HG02981 (cell line): ENCODE measurements around the gene LCN12.
"Not testable (repeated sequence)": the region's sequence is repeated elsewhere in the genome, so short reads cannot be mapped to it uniquely, and the experiment has no call there.

ENCODE experiments used
- ATAC-seq: cut with Tn5 transposase; IDR thresholded peaks from one replicate; pipeline ENCODE4 v1.9.1; 2021; ENCODE audit warnings: mild to moderate bottlenecking, moderate library complexity; ENCODE audit not compliant: unreplicated experiment

The LCN12 gene

DNA sequence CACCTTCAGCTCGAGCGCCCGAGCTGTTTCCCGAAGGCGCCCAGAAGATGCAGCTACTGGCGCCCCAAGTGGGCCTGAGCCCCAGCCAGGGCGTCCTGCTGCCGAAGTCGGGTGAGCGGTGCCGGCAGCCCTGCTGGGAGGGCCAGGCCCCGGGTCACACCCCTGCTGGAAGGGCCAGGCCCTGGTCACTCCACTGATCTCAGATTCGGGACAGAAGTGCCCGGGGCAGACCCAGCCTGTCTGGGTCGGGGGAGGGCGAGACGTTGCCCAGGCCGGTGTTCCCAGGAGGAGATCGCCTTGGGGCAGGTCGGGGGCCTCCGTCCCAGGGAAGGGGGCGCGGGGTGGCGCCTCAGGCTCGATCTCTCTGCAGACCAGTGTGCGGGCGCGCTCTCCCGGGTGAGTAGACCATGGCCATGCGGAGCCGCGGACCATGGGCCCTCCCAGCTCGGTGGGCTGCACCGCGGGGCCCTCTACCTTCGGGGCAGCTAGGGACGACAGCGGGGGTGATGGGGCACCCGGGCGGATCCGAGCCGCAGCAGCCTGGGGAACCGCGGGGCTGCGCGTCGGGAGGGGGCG is 33.0 kb downstream of the LCN12 start:
- ATAC-seq, result no peak

DNA sequence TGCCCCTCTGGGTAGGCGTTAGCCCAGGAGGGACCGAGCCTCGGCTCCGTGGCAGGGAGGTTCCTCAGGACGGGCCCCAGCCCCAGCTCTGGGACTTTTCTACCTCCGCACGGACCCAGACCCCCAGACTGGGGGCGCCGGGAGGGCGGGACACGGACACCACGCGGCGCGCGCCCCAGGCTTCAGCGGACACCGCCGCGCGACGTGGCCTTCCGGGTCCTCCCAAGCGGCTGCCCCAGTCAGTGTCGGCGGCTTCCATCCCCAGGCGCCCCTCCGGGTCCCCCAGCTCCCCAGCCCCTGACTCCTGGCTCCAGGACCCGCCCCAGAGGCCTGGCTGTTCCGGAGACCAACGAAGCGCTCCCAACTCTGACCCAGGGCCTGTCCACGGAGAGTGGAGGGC is 33.8 kb downstream of the LCN12 start:
- ATAC-seq, result no peak

DNA sequence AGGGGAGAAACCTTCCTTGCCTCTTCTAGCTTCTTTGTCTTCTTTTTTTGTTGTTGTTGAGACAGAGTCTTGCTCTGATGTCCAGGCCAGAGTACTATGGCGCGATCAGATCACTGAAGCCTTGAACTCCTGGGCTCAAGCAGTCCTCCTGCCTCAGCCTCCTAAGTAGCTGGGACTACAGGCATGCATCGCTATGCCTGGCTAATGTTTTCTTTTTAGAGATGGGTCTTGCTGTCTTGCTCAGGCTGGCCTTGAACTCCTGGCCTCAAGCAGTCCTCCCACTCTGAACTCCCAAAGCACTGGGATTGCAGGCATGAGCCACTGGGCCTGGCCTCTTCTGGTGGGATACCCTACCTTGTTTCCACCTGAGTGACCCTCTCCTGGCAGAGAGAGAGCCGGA is 36.8 kb downstream of the LCN12 start:
- ATAC-seq, result no peak

DNA sequence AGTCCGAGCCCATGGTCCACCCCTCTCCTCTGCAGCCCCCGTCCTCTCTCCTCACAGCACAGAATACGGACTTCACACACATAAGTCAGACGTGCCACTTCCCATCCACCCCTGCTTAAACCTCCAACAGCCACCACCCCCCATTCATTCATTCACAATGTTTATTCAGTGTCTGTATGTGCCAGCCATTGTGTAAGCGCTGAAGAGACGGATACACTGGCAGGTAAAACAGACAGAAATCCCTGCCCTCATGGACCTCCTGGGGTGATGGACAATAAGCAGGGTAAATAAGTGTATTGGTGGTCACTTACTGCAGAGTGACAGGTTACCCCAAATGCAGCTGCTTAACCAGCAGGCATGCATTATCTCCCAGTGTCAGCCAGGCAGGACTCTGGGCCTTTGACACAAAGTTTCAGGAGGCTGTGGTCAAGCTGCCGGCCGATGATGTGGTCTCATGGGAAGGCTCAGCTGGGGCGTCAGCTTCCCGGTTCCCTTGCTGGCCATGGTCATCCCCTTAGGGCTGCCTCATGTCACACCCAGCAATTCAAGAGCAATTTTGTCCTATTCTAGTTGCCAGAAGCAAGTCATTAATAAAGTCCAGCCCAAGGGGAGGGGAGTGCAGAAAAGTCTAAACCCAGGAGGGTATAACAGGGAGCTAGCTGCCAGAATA is 38.3 kb downstream of the LCN12 start:
- ATAC-seq, result no peak

DNA sequence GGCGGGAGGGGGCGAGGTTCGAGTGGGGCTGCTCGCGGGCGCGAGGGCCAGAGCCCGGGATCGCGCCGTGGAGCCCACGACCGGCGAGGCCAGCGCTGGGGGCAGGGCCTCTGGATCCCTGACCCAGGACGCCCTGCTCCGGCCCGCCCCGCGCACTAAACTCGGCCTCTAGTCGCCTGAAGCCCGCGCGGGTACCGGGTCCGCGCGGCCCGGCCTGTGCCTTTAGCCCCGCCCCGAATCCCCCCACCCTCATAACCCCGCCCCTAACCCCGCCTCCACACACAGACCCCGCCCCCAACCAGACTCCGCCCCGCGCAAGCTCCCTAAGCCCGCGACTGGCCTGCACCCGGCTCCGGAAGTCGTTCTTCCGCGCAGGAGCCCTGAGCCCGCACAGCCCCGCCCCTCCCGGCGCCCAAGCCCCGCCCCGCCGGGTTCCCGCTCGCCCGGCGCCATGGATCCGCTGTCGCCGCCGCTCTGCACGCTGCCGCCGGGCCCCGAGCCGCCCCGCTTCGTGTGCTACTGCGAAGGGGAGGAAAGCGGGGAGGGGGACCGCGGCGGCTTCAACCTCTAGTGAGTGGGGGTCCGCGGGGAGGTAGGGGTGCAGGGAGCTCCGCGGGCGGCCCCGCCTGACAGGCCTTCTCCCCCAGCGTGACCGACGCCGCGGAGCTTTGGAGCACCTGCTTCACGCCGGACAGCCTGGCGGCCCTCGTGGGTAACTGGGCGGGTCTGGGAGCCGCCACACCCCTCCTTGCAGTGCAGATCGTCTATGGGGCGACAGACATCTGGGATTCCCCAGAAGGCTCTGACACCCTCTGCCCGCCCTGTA is 40.1 kb downstream of the LCN12 start, which contains the start of gene PAXX:
PAXX (plus strand) TSS at position 430 of the 826 bp plus-strand sequence; CDS start at position 452, 22 bp downstream.
- peak; percentile 78 for ATAC-seq

DNA sequence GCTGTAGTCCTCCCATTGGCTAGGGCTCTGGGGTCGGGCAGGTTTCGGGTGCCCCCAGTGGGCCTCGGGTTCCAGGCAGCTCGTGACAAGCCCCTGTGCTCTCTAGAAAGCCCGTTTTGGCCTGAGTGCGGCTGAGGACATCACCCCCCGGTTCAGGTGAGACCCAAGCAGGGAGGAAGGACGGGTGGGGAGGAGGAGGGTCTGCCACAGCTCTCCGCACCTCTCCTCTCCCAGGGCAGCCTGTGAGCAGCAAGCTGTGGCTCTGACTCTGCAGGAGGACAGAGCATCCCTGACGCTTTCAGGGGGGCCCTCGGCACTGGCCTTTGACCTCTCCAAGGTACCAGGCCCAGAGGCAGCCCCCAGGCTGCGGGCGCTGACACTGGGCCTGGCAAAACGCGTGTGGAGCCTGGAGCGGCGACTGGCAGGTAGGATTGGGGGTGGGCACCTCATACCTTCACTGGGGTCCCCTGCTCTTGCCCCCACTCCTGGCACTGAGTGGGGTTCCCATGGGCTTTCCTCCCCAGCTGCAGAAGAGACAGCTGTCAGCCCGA is 40.8 kb downstream of the LCN12 start:
- no peak for ATAC-seq

DNA sequence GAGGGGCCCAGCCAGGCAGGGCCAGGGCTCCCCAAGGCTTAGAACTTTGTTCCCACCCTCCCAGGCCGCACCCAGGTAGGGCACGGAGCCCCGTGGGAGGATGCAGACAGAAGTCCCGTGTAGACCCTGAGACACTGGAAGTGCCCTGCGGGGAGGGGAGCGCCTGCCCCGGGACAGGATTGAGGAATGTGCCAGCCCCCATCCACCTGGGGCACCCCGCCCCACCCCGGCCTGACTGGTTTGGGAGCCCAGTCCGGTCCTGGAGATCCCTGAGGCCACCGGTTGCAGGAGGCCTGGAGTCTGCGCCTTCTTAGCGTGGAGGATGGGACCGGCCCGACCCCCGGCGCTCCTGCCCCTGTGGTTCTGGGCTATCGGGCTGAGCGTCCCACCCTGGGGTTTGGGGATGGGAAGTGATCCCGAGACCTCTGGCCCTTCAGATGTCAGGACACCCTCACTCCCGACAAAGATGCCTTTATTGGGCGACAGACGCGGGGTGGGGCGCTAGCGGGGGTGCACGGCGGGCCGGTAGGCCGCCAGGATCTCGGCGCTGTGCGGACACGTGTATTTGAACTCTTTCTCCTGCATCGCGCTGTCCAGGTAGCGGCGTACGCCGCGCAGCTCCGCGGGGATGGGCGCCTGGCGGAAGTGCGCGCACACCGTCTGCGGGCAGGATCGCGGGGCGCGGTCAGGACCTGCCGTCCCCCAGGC is 42.3 kb downstream of the LCN12 start:
- no peak for ATAC-seq

DNA sequence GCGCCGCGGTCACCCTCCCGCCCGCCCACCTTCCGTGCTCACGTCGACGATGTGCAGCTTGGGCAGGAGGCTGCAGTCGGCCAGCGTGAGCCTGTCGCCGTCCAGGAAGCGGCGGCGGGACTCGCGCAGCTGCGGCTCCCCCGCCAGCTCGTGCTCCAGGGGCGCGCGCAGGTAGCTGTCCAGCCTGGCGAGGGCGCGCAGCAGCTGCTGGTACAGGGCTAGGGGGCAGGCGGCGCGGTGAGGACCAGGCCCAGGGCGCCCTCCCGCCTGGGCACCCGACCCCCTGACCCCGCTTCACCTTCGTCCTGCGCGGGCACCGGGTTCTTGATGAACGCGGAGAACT is 42.8 kb downstream of the LCN12 start:
- ATAC-seq, result no peak

DNA sequence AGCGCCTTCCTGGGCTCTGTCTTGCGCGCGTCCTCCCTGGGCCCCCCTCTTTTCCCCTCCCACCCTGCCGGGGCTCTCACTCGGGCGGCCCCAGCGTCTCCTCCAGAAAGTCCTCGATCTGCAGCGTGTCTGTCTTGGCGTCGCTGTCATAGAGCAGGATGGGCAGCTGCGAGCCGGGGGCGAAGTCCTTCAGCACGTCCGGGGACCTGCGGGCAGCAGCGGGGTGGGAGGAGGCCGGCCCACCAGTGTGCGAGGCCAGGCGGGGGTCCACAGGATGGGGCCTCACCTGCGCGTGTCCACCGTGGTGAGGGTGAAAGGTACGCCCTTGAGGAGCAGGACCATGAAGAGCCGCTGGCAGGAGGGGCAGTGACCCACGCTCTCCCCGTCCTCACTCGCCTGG is 43.3 kb downstream of the LCN12 start:
- ATAC-seq, result no peak

DNA sequence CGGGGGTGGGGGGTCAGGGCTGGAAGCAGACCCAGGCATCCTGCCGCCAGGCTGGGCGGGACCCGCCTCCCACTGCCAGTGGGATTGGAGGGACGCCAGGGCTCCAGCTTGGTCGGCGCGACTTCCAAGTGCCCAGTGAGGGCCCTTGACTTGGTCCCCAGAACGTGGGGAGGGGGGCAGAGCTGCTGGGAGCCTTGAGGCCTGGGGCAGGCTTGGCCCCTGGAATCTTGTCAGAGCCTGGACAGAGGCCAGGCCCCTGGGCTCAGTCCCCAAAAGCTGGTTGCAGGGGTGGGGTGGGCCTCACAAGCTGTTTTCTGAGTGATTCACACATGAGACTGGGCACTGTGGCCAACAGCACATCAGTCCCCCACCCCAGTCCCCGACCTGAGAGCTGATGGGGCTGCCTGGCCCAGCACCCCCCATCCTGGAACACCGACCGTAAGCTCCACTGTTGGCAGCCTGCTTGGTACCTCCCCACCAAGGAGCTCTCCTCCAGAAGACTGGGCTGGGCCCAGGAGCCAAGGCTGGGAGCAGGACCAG is 43.8 kb downstream of the LCN12 start:
- ATAC-seq, result no peak

DNA sequence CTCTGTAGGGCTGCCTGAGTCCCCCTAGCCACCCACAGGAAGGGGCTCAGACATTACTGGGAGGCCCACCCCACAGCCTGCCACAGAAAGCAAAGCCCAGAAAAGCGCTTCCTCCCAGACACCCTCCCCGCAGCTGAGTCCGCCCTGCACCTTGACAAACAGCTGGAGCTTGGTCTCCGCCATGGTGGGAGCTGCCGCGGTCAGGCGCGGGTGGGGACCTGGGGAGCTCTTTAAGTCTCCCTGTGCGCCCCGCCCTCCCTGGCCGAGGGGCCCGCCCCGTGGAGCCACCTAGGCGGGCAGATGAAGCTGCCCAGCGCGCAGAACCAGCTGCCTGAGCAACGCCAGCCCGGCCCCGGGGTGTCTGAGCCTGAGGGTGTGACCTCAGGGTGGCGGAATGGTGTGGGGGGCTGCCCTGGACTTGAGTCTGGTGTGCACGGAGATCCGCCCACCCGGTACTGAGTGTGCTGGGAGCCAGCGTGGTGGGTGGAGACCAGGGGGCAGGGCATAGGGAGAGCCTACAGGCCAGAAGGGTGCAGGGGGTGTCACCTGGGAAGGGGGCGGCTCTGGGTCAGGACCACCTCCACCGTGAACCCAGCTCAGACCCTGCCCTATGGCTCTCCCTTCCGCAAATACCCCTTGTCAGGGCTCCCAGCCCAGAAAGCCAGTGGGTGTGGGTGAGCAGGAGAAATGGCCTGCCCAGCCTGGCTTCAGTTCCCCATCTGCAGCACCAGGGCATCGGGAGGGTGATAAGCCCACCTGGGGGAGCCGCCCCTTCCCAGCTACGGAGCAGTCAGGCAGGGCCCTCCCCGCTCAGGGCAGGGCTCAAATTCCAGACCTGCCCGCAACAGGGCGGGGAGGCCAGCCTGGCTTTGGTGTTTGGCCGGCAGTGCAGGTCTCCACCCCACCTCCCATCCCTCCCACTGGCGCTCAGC is 44.6 kb downstream of the LCN12 start, which contains the start of gene CLIC3:
CLIC3 (minus strand) TSS at position 208 of the 932 bp plus-strand sequence; CDS start at position 183, 25 bp downstream.
- no peak for ATAC-seq

DNA sequence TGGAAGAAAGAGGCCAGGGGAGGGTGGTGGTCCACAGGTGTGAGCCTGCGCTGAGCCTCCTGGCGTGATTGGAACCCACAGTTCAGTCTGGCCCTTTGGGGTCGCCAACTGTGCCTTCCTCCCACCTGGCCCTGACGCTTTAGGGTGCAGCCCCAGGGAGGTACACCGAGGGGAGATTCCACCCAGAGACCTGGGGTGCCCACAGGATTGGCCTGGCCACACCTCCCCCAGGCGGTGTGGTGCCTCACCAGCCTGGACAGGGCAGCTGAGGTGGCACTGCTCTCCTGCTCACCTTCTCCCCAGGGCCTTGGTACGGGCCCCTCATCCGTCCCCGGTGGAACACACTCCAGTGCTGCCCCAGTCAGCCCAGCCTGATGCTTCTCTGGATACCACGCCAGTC is 45.3 kb downstream of the LCN12 start:
- ATAC-seq, result no peak

DNA sequence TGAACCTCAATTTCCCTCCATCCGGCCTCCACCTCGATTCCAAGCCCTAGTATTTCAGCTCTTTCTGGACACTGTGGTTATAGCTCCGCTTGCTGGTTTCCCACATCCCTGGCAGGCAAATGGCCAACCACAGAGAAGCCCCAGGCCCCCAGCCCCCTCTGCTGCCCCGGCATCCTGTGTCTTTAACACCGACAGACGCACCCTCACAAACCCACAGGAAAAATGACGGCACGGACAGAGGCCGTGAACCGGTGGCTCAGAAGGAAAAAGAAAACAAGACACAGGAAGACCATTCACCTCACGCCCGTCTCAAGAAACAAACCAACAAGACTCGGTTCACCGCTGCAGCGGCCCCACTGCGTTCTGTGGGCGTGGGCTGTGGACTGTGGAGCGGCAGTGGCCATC is 45.8 kb downstream of the LCN12 start:
- no peak for ATAC-seq

DNA sequence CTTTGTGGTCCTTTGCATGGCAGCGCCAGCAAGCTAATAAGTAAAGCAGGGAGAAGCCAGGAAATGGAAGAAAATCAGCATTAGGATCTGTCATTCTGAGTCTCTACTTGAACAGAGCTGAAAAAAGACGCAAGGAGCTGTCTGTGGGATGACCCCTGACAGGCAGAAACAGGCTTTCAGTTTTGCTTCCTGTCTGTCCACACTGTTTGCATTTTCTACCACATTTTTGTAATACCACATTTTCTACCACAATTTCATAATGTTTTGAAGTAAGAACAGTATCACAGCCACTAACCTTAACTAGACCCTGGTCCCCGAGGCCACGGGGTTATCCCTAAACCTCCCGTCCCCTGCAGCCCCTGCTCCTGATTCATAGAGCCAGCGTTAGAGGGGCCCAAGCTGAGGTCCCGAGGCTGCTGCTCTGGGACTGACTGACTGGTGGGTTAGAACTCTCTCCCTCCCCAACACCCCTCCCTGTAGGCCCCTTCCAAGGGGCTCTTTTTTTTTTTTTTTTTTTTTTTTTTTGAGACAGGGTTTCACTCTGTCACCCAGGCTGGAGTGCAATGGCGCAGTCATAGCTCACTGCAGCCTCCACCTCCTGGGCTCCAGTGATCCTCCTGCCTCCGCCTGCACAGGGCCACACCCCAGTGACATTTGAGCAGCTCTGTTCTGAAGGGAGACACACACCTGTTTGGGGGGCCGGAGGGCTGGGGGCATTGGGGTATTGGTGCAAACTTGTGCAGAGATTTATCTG is 48.3 kb downstream of the LCN12 start:
- ATAC-seq, result peak; percentile 63

DNA sequence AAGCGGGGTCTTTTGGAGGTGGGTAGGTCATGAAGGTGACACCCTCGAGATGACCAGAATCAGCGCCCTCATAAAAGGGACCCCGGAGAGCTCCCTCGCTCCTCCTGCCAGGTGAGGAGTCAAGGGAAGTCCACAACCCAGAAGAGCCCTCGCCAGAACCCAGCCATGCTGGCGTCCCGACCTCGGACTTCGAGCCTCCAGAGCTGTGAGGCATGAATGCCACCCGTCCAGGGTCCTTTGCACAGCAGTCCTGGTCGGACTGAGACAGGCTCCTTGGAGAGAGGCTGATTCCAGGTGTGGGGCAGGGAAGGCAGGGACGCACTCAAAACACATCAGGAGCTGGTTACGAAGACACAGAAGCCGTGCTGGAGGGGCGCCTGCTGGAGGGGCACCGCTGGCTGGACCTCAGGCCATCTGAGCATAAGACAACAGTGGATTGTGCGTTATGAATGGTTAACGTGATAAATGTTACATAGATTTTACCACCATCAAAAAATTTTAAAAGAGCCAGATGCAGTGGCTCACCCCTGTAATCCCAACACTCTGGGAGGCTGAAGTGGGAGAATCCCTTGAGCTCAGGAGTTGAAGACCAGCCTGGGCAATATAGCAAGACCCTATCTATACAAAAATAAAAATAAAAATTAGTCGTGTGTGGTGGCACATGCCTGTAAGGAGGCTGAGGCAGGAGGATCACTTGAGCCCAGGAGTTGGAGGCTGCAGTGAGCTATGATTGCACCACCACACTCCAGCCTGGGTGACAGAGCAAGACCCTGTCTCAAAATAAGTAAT is 50.0 kb downstream of the LCN12 start:
- no peak for ATAC-seq

DNA sequence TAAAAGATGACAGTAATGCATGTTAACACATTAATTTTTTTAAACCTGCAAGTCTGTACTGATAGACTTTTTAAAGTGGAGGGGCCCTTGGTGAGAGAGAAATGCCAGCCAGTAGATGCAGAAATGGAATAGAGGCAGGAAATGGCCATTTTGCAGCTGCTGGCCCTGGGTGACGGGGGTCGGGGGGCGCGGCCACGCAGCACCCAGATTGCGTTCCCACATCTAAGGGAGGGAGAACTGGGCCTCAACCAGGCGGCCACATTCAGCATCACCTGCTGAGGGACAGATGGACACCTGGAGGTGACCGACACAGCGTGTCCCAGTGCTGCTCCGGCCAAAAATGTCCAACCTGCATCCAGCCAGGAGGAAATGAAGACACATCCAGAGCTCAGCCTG is 50.6 kb downstream of the LCN12 start:
- no peak for ATAC-seq

DNA sequence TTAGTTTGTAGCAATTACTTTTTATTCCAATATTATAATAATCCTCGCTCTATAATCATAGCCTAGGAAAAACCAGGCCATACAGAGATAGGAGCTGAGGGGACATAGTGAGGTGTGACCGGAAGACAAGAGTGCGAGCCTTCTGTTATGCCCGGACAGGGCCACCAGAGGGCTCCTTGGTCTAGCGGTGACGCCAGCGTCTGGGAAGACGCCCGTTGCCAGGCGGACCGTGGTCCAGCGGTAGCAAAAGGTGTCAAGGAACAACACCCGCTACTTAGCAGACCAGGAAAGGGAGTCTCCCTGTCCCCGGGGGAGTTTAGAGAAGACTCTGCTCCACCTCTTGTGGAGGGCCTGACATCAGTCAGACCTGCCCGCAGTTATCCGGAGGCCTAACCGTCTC is 52.2 kb downstream of the LCN12 start:
- not testable (repeated sequence) for ATAC-seq
